ENCODE results near the gene MAT2A.

Gene MAT2A

DNA sequence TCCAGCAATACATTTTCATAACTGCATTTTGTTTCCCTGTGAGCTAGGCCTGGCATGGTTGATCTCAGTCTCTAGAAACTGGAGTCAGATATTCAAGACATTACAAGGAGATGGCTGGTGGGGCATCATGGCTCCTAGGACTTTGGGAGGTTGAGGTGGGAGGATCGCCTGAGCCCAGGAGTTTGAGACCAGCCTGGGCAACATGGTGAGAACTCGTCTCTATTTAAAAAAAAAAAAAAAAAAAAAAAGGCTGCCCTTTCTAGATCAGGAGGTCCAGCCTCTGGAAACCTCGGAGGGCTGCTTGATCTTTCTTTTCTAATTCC is 38.1 kb downstream of the MAT2A start:
- no peak overlapping the region for H3K14ac ChIP-seq (ENCODE audit: low read length in 2 of 2)
- no peak overlapping the region for H2BK5ac ChIP-seq (ENCODE audit: low read depth, low read length, poor library complexity, severe bottlenecking)
- H2AFZ ChIP-seq (ENCODE audit: low read depth, low read length) = no peak overlapping the region
- H2BK12ac ChIP-seq (ENCODE audit: low read length in 2 of 2) = no peak overlapping the region
- 52% methylated on average over 3 of the region's 3 CpGs for WGBS
- no peak overlapping the region for H2BK15ac ChIP-seq (ENCODE audit: low read depth, poor library complexity, severe bottlenecking)
- no peak overlapping the region for H3K4me2 ChIP-seq (ENCODE audit: low read length, poor library complexity, severe bottlenecking)
- no peak overlapping the region for H3K9ac ChIP-seq (ENCODE audit: low read length)
- no peak overlapping the region for H2BK120ac ChIP-seq (ENCODE audit: low read depth, low read length)
- H3K36me3 ChIP-seq (ENCODE audit: control insufficient read depth in 1 of 2, insufficient read depth in 2 of 2, low read depth in 1 of 2, low read length in 2 of 2) = peaks cover 0 to 5% of the 10 kb centered on the region in 2 experiments
- no peak overlapping the region for H3K23ac ChIP-seq (ENCODE audit: low read length in 2 of 2)
- H3K79me1 ChIP-seq (replicated peaks; ENCODE audit: low read length, poor library complexity, severe bottlenecking) = peaks cover 6% of the 10 kb centered on the region
- H3K4ac ChIP-seq (ENCODE audit: low read depth in 1 of 2, low read length in 2 of 2) = no peak overlapping the region
- H4K8ac ChIP-seq (ENCODE audit: low read length) = no peak overlapping the region
- no peak overlapping the region for H3K18ac ChIP-seq (ENCODE audit: low read depth in 1 of 2, low read length in 2 of 2)
- no peak overlapping the region for H3K4me3 ChIP-seq (ENCODE audit: insufficient read depth in 1 of 2, low read depth in 1 of 2, low read length in 2 of 2)
- peaks cover 16% of the 10 kb centered on the region for H3K4me1 ChIP-seq (ENCODE audit: control insufficient read depth, insufficient read depth, low read depth, low read length)
- peaks cover 0 to 6% of the 10 kb centered on the region in 2 experiments for H3K27me3 ChIP-seq (ENCODE audit: control insufficient read depth in 1 of 2, insufficient read depth in 1 of 2, low read length in 2 of 2)
- no peak overlapping the region for H2AK5ac ChIP-seq (ENCODE audit: low read length, severe bottlenecking)
- H3K9me3 ChIP-seq (ENCODE audit: control insufficient read depth, low read length) = no peaks in the 10 kb centered on the region
- H3K27ac ChIP-seq (ENCODE audit: low read length, poor library complexity, severe bottlenecking) = peak overlapping the region; percentile 77
- no peak overlapping the region for H4K91ac ChIP-seq (ENCODE audit: low read length)
- no peak for DNase-seq

DNA sequence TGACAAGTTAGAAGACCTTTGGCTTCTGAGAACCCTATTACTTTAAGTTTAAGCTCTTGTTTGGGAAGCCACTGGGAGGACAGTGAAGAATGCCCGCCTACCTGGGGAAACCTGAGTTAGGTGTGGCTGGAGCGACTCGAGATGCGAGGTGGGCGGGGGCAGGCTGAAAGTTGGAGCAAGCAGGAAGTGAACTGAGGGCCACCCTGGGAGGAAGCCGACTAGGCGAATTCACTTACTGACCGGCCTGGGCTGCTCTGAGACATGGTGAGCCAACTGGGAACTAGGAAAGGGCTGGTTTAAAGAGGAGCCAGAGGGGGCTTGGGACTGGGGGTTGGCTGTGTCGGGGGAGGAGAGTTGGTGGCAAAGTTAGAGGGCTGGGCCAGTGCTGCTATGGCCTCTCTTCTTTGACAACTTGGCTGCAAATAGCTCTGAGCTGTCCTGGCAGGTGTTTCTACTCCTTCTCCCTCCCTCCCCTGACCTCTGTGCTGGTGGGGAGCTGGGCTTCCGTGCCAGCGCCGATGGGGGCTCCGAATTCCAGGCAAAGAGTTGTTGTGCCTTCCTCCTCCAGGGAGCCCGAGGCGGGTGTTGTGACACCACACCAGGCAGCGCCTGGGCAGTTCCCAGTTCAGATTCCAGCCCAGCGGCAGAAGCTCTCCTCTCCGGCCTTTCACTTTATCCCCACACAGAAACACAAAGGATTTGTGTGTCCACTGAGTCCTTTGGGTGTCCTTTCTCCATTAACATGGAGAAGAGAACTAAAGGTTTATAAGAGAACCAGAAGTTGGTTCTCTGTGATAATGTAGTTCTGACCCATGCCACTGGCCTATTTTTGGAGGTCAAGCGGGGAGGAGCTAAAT is 38.6 kb downstream of the MAT2A start, which contains the start of gene VAMP8:
VAMP8 (plus strand) TSS at position 201 of the 857 bp plus-strand sequence; CDS start at position 262, 61 bp downstream.
- Histone ChIP-seq H3K18ac (ENCODE audit: low read depth in 1 of 2, low read length in 2 of 2) (peak within 1 kb of the TSS in 1 of 2 experiments; percentile 41), H2BK120ac (ENCODE audit: low read depth, low read length) (no peak within 1 kb of the TSS), H2AK5ac (ENCODE audit: low read length, severe bottlenecking) (no peak within 1 kb of the TSS), H3K23ac (ENCODE audit: low read length in 2 of 2) (peak within 1 kb of the TSS in 1 of 2 experiments; percentile 16), H3K9me3 (ENCODE audit: control insufficient read depth, low read length) (no peaks in the 10 kb centered on the region), H3K79me1 (replicated peaks; ENCODE audit: low read length, poor library complexity, severe bottlenecking) (peaks cover 6% of the 10 kb centered on the region), H4K8ac (ENCODE audit: low read length) (peak within 1 kb of the TSS; percentile 96), H4K91ac (ENCODE audit: low read length) (peak within 1 kb of the TSS; percentile 77), H3K4me3 (ENCODE audit: insufficient read depth in 1 of 2, low read depth in 1 of 2, low read length in 2 of 2) (peak within 1 kb of the TSS in 1 of 2 experiments; percentile 53), H3K4me1 (ENCODE audit: control insufficient read depth, insufficient read depth, low read depth, low read length) (peaks cover 16% of the 10 kb centered on the region), H2BK15ac (ENCODE audit: low read depth, poor library complexity, severe bottlenecking) (no peak within 1 kb of the TSS), H2BK5ac (ENCODE audit: low read depth, low read length, poor library complexity, severe bottlenecking) (peak within 1 kb of the TSS; percentile 53), H3K4me2 (ENCODE audit: low read length, poor library complexity, severe bottlenecking) (peak within 1 kb of the TSS; percentile 84), H3K36me3 (ENCODE audit: control insufficient read depth in 1 of 2, insufficient read depth in 2 of 2, low read depth in 1 of 2, low read length in 2 of 2) (peaks cover 0 to 10% of the 10 kb centered on the region in 2 experiments), H3K27ac (ENCODE audit: low read length, poor library complexity, severe bottlenecking) (peak within 1 kb of the TSS; percentile 77), H3K9ac (ENCODE audit: low read length) (no peak within 1 kb of the TSS), H3K27me3 (ENCODE audit: control insufficient read depth in 1 of 2, insufficient read depth in 1 of 2, low read length in 2 of 2) (peaks cover 0 to 2% of the 10 kb centered on the region in 2 experiments), H2BK12ac (ENCODE audit: low read length in 2 of 2) (peak within 1 kb of the TSS in 1 of 2 experiments; percentile 56), H3K14ac (ENCODE audit: low read length in 2 of 2) (no peak within 1 kb of the TSS), H3K4ac (ENCODE audit: low read depth in 1 of 2, low read length in 2 of 2) (peak within 1 kb of the TSS in 1 of 2 experiments; percentile 38), H2AFZ (ENCODE audit: low read depth, low read length) (peak within 1 kb of the TSS; percentile 58)
- WGBS = 38% methylated on average over 16 of the region's 19 CpGs
- peak; percentile 49 for DNase-seq

DNA sequence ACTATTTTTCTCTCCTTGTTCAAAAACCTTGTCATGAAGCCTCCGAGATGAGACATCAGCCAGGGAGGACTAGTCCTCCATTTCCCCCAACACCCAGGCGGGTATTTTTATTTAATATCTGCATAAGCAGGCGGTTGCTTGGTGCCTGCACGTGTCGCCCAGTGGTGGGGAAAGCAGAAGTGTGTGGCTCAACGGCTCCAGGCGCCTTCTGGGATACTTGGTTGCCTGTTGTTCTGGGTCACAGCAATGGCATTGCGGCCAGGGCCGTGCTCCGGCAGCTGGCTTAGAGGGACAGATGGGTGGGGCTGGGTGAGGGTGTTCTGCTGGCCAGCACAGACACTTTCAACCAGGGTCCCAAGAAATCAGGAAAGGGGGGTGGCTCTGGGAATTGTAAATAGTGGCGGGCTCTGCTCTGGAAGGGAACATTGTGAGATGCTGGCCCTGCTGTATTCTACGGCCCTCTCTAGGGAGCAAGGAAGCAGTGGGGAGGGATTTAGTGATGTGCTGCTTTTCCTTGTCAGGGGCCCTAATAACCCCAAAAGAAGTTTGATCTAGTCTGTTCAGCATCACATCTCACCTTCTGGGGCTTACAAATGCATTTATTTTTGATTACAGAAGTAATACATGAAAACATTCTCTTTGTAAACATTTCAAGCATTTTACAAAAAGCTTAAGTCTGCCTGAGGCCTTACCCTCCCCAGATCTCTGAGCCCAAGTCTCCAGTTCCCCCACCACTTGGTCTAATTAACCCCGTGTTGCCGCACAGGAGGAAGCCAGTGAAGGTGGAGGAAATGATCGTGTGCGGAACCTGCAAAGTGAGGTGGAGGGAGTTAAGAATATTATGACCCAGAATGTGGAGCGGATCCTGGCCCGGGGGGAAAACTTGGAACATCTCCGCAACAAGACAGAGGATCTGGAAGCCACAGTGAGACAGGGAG is 39.5 kb downstream of the MAT2A start:
- Histone ChIP-seq H3K27me3 (ENCODE audit: control insufficient read depth in 1 of 2, insufficient read depth in 1 of 2, low read length in 2 of 2) (no peaks in the 10 kb centered on the region), H2AK5ac (ENCODE audit: low read length, severe bottlenecking) (peak overlapping the region; percentile 22), H4K8ac (ENCODE audit: low read length) (peak overlapping the region; percentile 67), H3K18ac (ENCODE audit: low read depth in 1 of 2, low read length in 2 of 2) (no peak overlapping the region), H3K79me1 (replicated peaks; ENCODE audit: low read length, poor library complexity, severe bottlenecking) (peaks cover 6% of the 10 kb centered on the region), H3K9ac (ENCODE audit: low read length) (peak overlapping the region; percentile 43), H3K9me3 (ENCODE audit: control insufficient read depth, low read length) (no peaks in the 10 kb centered on the region), H3K4me1 (ENCODE audit: control insufficient read depth, insufficient read depth, low read depth, low read length) (peaks cover 16% of the 10 kb centered on the region), H2BK15ac (ENCODE audit: low read depth, poor library complexity, severe bottlenecking) (no peak overlapping the region), H3K14ac (ENCODE audit: low read length in 2 of 2) (no peak overlapping the region), H2AFZ (ENCODE audit: low read depth, low read length) (no peak overlapping the region), H2BK120ac (ENCODE audit: low read depth, low read length) (peak overlapping the region; percentile 61), H2BK12ac (ENCODE audit: low read length in 2 of 2) (no peak overlapping the region), H3K4me3 (ENCODE audit: insufficient read depth in 1 of 2, low read depth in 1 of 2, low read length in 2 of 2) (peak overlapping the region in 1 of 2 experiments; percentile 5), H3K23ac (ENCODE audit: low read length in 2 of 2) (peak overlapping the region in 1 of 2 experiments; percentile 25), H3K27ac (ENCODE audit: low read length, poor library complexity, severe bottlenecking) (peak overlapping the region; percentile 77), H3K36me3 (ENCODE audit: control insufficient read depth in 1 of 2, insufficient read depth in 2 of 2, low read depth in 1 of 2, low read length in 2 of 2) (peaks cover 0 to 14% of the 10 kb centered on the region in 2 experiments), H4K91ac (ENCODE audit: low read length) (no peak overlapping the region), H3K4me2 (ENCODE audit: low read length, poor library complexity, severe bottlenecking) (peak overlapping the region; percentile 84), H2BK5ac (ENCODE audit: low read depth, low read length, poor library complexity, severe bottlenecking) (no peak overlapping the region), H3K4ac (ENCODE audit: low read depth in 1 of 2, low read length in 2 of 2) (peak overlapping the region in 1 of 2 experiments; percentile 9)
- DNase-seq = peak; percentile 22
- WGBS = 64% methylated on average over 19 of the region's 19 CpGs
